ENCODE data around the gene UAP1L1. TPM values are rescaled to one million over a fixed set of nuclear protein-coding genes. Genes with fewer than 3 reads are reported as not detected.

The UAP1L1 gene
- total RNA-seq, 1 donor from 2014 or later, result 11.7 TPM

- DNase-seq (ENCODE audit: low read depth), result no peak
- H3K27me3 ChIP-seq (ENCODE audit: control insufficient read depth, insufficient read depth, low read length), result peaks cover 27% of the 10 kb centered on the region
- no peaks in the 10 kb centered on the region for H3K36me3 ChIP-seq (ENCODE audit: control insufficient read depth, insufficient read depth, low read length)
- TF ChIP-seq CTCF (IDR thresholded peaks at IDR 0.05; ENCODE audit: insufficient read depth, low read length, poor library complexity, severe bottlenecking), result no peak
- H3K4me3 ChIP-seq (ENCODE audit: low read depth, low read length), result peak overlapping the region; percentile 52
These were observed 32.7 kb upstream of the UAP1L1 start for GRCh38 chr9:137044502-137045177.

GRCh38 chr9:137045294-137046087 is 31.8 kb upstream of the UAP1L1 start:
- TF ChIP-seq CTCF (IDR thresholded peaks at IDR 0.05; ENCODE audit: insufficient read depth, low read length, poor library complexity, severe bottlenecking), result no peak
- H3K27me3 ChIP-seq (ENCODE audit: control insufficient read depth, insufficient read depth, low read length), result peaks cover 35% of the 10 kb centered on the region
- no peak for DNase-seq (ENCODE audit: low read depth)

GRCh38 chr9:137046088-137046787 is 31.1 kb upstream of the UAP1L1 start, which contains the start of gene NPDC1:
Gene NPDC1 (minus strand): TSS chr9:137046177. CDS start chr9:137045989, 188 bp downstream.
- DNase-seq (ENCODE audit: low read depth), result no peak
- Histone ChIP-seq H3K36me3 (ENCODE audit: control insufficient read depth, insufficient read depth, low read length) (no peaks in the 10 kb centered on the region), H3K4me3 (ENCODE audit: low read depth, low read length) (peak within 1 kb of the TSS; percentile 52), H3K27me3 (ENCODE audit: control insufficient read depth, insufficient read depth, low read length) (peaks cover 43% of the 10 kb centered on the region)
- peak; percentile 95 for TF ChIP-seq CTCF (IDR thresholded peaks at IDR 0.05; ENCODE audit: insufficient read depth, low read length, poor library complexity, severe bottlenecking)

More at GRCh38 chr9:137045294-137046087, 31.8 kb upstream of the UAP1L1 start:
- Histone ChIP-seq H3K4me3 (ENCODE audit: low read depth, low read length) (peak overlapping the region; percentile 52), H3K36me3 (ENCODE audit: control insufficient read depth, insufficient read depth, low read length) (no peaks in the 10 kb centered on the region)

GRCh38 chr9:137048655-137049543 is 28.4 kb upstream of the UAP1L1 start:
- no peak overlapping the region for H3K4me3 ChIP-seq (ENCODE audit: low read depth, low read length)
- H3K36me3 ChIP-seq (ENCODE audit: control insufficient read depth, insufficient read depth, low read length), result no peaks in the 10 kb centered on the region
- H3K27me3 ChIP-seq (ENCODE audit: control insufficient read depth, insufficient read depth, low read length), result peaks cover 68% of the 10 kb centered on the region
- no peak for TF ChIP-seq CTCF (IDR thresholded peaks at IDR 0.05; ENCODE audit: insufficient read depth, low read length, poor library complexity, severe bottlenecking)
- no peak for DNase-seq (ENCODE audit: low read depth)

Data from kidney epithelial cell (primary cell).